Measurements from ENCODE around the gene KIF5C.
"Not testable (repeated sequence)": the region's sequence is repeated elsewhere in the genome, so short reads cannot be mapped to it uniquely, and the experiment has no call there.

KIF5C gene

DNA sequence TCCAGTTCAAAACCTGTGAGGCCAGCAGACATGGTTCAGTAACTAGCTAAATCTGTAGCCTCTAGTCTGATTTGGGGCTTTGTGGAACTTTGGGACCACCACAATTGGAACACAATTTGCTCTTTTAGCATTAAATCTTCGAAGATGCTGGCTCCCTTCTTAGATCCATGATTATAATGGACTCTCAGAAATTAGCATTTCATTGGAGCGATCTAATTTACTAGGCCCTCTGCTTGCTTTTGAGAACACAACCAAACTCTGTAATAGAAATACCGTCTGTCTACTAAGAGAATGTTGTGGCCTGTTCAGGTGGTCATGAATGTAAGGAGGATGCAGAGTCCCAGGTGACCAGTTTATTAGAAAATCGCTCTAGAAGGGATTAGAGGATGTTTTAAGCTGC is 93.3 kb downstream of the KIF5C start:
- DNase-seq = no peak

DNA sequence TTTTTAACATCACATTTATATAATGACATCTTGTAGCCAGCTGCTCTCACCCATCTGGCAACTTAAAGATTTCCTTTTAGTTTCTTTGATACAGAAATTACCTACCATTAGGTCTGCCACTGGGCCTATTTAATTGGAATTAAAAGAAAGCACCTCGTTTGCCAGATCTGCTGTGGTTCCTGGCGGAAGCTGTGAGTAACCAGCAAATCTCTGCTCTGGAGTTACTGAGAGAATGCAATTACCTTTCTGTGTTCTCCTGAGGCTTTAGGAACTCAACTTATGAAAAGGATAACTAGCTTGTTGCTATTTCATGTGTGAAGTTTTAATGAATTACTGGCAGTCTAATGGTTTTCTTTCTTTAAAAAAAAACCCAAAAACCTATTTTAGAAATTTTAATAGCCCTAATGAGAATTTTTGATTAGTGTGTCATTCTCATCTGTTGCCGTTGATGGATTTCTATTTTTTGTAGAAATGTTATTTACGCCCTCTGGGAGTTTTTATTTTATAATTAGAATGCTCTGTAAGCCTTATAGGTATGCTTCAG is 93.8 kb downstream of the KIF5C start:
- DNase-seq = no peak

DNA sequence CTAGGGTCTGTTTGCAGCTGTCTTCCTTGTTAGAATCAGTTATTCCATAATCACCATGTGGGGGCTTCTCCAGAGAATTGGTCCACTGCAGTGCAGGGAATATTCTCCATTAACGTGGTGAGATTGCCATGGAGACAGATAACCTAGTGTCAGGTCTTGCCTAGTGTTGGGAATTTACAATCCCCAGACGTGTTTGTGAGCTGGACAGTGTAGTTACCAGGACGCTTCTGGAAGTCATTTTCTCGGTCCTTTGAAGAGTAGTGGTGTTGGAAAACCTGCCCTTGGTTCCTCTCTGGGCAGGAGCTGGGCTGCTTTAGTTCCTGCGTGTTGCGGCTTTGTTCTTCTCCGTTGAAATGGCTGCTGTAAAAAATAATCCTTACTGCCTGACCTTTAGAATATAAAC is 94.6 kb downstream of the KIF5C start:
- no peak for DNase-seq

DNA sequence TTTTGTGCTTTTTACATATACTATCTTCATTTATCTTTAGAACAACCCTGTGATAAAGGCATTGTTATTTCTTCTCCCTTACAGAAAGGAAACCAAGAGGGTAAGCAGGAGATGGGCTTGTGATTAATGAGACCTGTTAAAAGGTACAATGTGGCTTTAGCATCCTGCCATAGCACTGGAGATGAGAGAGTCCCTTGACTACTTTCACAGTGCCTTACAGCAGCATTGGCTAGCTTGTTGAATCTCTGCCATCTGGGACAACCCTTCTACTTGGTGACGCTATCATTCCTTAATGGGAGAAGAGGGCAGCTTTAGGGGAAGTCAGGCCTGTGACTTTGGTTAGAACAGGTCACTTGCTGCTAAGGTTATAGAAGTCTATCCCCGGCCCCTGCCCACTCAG is 95.4 kb downstream of the KIF5C start:
- no peak for DNase-seq

DNA sequence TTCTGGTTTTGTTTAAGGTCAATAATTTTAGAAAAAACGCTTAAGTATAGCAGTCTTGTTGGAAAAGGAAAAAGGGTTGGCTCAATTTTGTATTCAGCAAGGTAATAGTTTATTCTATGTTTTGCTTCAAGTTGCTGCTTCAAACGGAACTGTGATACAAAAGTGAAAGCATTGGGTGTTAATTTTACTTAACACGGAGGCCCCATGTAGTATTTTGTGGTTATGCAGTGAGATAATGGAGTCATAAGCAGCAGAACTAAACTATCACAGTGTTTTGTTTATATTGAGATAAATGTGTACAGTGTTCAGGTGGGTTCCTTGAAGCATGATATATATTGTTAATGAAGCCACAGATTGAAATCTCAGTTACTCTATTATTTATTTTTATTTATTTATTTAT is 96.5 kb downstream of the KIF5C start:
- no peak for DNase-seq

DNA sequence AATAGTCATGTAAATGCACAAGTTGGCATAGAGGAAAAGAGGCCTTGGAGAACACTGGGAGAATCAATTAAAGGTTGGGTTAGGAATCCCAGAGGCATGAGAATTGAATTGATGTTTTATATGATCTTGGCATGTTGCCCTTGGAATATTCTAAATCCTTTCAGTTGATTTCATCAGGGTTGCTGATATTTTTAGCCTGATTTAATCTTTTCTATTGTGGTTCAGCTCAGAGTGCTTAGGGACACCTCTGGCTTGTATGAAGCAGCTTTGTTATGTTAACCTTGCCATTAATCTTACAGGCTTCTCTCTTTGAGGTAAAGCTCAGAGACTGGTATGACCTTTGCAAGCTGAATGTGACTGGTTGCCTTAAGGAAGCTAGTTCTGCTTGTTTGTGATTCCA is 99.1 kb downstream of the KIF5C start:
- no peak for DNase-seq

DNA sequence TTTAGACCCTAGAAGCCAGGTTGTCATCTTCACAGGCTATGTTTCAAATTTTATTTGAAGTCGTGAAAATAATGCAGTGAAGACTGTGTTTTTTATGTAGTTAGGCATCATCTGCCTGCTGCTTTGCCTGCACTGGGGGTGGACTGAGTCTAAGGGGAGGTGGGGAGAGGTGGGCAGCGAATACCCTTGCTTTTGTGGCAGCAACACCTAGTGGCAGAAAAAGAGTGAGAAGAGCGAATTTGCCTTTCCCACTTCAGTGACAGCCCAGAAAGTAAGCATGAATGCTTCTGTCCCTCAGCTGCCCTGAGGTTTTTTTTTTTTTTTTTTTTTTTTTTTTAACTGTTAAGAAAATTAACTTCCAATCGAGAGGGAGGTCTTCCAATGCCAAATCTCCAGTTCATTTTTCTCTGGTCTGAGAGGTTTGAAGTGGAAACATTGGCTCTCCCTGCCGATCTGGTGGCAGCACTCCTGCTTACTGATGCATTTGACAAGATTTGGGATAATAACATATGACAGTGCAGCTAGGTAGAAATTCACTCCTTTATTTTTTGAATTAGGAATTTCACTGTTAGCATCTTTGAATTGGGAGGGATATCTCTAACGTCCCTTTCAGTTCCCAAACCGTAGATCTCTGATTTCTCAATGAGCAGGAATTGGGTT is 103.1 kb downstream of the KIF5C start:
- DNase-seq = no peak

DNA sequence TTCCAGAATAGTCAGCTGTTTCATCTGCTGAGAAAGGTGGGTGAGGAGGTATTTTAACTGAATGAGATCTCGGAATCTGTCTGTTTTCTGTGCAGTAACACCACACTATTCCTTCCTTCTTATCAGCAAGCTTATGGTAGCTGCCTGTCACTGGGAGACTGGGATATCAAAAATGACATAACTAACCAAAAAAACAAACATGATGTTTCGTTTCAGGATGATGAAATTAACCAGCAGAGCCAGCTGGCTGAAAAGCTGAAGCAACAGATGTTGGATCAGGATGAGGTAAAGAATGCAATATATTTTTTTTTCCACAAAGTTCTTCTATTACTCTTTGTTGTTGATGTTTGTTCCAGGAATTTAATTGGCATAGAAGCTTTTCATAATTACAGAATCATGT is 103.7 kb downstream of the KIF5C start:
- DNase-seq = no peak

DNA sequence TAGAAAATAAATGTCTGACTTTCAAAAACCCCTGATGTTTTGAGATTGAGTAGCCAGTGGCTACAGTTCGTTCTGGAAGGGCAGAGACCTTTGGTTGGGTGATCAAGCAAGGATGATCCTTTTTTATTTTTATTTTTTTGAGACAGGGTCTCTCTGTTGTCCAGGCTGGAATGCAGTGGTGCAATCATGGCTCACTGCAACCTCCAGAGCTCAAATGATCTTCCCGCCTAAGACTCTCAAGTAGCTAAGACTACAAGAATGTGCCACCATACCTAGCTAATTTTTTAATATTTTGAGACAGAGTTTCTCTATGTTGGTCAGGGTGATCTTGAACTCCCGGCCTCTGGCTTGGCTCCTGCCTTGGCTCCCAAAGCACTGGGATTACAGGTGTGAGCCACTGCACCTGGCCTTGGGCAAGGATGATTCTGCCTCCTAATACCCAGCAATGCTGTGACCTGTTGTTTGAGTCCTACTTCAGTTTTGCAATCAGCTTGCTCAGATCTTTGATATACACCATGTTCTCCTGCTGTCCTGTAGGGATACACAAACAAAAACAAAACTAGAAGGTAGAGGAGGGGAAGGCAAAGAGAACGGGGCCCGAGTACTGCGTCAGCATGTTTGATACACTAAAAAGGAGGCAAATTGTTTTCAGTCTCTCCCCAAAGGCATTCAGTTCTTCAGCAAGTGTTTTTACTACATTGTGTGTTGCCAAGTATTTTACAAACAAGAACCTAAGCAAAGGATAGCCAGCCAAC is 104.3 kb downstream of the KIF5C start:
- DNase-seq = no peak

DNA sequence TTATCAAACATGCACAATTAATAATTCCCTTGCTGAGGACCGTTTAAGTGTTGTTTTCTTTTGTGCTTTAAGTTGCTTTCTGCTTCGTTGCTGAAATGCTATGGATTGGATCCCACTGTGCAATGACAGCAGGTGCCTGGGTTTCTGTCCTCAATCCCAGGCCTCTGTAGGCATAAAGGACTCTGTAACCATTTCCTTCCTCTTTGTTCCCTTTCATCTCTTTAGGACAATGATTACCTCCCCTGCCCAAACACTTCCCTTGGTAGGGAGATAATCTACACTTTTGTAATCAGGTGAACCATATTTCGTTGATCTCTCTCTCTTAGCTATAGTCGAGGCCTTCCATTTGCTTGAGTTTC is 104.9 kb downstream of the KIF5C start:
- DNase-seq = no peak

DNA sequence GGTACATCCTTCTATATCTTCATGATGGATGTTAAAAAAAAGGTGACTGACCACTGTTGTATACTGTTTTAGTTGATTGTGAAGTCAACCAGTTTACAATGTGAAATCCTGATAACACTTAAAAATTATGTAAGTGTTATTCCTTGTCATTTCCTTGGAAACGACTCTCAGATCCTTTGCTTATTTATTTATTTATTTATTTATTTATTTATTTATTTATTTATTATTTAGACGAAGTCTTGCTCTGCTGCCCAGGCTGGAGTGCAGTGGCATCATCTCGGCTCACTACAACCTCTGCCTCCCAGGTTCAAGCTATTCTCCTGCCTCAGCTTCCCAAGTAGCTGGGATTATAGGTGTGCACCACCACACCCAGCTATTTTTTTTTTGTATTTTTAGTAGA is 105.5 kb downstream of the KIF5C start:
- not testable (repeated sequence) for DNase-seq

DNA sequence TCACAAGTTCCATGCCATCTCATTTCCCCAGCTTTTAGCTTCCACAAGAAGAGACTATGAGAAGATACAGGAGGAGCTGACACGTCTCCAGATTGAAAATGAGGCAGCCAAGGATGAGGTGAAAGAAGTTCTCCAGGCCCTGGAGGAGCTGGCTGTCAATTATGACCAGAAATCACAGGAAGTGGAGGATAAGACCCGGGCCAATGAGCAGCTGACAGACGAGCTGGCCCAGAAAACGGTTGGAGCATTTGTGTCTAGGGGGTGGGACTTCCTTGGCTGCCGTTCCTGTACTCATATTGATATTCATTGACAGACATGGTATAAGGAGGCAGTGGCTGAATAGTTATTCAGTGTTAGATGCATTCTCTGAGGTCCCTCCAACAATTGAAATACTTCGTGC is 106.3 kb downstream of the KIF5C start:
- DNase-seq = no peak

DNA sequence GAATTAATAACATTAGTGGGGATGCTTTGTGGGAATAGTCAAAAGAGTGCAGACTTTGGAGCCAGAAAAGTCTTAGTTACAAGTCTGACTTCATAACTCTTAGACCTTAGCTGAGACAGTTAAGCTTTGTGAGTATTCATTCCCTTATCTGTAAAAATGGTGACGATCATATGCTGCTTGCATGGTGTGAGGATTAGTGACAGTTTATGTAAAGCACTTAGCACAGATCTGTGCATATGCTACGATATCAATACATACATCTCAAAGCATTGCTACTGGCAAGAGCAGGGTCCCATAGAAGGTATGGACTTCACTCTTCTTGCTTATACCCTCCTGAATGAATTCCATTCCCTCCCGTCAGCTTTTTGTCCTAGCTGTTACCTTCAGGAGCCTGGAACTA is 106.8 kb downstream of the KIF5C start:
- DNase-seq = no peak

DNA sequence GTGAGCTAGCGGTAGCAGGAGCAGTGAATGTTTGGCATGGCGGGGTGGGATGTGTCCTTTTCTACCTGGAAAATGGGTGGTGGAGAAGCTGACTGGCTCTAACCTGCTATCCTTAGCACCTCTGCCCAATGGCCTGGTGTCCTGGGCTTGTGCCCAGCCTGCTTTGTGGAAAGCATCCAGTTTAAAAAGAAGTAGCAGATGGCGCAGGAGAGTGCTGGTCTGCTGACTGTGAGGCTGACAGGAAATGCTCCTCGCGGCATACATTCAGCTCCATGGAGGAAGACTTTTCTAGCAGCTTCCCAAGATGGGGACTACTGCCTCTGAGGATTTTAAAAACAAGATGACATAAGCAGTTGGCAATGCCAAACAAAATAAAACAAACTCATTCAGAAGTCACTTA is 107.3 kb downstream of the KIF5C start:
- no peak for DNase-seq

DNA sequence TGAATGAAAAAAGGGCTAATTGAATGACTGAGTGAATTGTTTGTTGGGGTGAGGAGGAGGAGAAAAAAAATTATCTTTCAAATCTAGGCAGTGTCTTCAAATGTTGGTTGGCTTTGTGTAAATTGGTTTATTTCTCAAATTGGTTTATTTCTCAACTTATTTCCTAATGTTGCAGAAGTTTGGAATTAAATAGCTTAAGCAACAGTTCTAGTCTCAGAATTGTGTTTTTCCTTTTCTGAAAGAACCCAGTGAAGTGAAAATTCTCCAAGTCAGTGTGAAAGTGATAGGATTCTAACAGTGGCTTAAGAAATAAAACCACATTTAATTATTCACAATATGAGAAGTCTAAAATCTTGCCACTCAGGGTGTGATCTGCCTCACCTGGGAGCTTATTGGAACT is 108.9 kb downstream of the KIF5C start:
- DNase-seq = no peak

DNA sequence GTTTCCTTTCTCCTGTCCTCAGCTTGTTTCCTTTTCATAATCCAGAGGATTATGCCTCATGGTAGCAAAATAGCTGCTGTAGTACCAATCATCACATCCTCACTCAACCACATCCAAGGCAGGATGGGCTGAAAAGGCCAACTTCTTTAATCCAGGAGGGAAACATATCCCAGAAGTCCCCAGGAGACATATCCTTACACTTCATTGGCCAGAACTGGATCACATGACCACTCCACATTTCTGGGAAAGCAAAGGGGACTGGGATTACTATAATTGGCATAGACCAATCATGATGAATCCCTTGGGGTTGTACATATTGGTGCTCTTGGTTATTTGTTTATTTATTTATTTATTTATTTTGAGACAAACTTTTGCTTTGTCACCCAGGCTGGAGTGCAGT is 109.4 kb downstream of the KIF5C start:
- DNase-seq = no peak

DNA sequence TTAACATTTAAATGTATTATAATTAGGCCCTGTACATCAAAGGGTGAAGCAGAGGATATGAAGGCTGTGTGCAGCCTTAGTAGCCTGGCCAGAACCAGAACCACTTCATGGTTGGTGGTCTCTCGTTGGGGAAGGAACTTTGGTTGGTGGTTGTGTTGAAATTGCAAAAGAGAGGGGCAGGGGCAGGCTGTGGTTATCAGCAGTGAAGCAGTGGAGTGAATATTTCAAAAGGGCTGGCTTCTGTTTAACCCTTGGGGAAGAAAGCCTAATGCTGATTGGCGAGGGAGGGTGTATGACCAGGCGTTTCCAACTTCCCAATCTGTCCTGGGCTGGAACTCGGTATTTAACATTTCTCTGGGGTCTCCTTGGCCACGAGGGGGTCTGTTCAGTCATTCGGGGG is 112.3 kb downstream of the KIF5C start:
- DNase-seq = no peak

DNA sequence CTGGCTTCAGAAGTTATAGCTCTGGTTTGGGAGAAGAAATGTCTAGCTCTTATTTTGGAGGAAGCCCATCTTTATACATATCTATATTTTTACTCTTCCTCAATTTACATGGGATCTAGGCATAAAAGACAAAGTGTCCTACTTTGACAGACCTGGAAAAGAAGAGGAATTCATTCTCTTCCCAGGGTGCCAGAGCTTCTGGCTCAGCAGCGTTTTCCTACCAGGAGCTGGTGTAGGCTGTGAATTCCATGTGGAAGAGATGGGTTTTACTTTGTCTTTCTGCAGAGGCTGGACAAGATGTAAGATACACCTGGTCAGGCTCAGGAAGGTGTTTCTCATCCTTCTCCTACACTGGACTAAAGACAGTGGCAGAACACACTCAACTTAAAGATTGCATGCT is 113.3 kb downstream of the KIF5C start:
- DNase-seq = no peak

DNA sequence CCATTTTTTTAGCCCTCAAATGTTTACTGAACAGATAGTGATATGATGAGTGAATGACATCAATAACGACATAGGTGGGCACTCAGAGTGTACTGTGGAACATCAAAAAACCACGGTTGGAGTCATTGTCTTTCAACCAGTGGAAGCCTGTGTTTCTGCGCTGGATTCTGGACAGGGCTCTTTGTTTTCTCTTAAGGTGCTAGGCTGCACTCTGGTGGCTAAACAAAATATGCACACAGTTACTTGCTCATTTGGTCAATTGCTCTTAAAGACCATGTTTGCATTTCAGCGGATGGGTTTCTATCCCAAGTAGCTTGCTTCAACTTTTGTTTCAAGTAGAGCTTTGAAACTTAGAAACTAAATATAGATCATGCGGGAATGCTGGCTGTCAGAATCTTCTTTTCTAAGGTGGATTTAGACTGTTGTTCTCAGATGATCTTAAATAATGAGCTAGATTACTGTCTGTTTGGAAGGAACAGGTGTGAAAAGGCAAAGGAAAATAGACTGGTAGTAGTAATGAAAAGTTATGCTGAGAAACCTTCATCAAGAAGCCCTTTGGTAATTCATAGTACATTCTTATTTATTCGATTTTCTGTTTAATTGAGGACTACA is 115.0 kb downstream of the KIF5C start:
- peak; percentile 48 for DNase-seq

DNA sequence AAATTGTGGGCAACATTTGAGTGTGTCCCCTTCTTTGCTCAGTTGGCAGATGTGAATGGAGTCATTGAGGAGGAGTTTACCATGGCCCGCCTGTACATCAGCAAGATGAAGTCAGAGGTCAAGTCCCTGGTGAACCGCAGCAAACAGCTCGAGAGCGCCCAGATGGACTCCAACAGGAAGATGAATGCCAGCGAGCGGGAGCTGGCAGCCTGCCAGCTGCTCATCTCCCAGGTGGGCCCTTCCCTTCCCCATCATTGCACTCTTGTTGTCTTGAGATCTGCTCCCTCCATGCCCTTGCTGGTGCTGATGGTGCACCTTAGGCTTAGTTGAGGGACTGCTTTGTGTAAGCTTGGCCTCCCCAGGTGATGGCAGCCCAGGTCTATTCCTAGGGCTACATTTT is 115.9 kb downstream of the KIF5C start:
- DNase-seq = no peak

DNA sequence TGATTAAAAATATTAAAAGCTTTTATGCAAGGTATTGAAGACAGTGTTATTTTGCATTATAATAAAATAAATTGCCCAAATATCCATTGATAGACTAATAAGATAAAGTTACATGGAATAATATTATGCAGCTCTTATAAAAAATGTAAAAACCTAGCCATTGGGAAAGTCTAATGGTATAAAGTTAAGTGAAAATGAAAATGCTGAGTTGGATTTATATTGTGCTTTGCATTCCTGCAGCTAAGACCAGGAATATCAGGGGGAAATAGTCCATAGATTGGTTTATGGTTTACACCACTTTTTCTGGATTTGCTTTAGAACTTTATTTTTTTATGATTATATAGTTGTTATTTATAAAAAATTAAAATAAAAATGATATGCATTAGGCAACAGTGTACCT is 117.4 kb downstream of the KIF5C start:
- DNase-seq = no peak

DNA sequence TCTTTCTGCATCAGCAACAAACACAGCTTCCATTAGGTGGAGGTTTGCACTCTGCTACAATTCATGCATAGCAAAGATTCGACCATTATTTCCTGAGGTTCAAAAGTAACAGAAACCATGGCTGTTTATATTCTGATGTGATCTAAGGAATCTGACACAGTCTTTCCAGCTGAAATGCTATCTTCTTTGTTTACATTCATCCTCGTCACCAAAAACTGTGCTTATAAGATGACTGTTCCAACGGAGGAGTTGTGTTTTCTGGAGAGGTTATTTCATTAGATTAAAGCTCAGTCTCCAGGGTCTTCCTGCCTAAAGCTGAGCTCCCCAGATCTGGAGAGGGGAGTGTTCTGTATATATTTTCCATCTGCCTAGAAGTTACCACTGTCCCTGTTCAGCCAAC is 118.3 kb downstream of the KIF5C start:
- DNase-seq = no peak

DNA sequence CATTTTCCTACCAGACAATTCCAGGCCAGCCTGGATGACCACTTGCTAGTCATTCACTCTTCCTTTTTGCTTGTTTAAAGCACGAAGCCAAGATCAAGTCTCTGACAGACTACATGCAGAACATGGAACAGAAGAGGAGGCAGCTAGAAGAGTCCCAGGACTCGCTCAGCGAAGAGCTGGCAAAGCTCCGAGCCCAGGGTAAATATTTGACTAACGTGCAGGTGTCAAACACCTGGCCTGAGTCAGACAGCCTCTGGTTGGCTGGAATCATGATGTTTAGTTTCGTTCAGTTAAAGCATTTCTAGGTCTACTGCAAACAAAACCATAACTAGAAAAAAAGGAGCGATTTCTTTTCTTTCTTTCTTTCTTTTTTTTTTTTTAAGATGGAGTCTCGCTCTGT is 119.3 kb downstream of the KIF5C start:
- no peak for DNase-seq

DNA sequence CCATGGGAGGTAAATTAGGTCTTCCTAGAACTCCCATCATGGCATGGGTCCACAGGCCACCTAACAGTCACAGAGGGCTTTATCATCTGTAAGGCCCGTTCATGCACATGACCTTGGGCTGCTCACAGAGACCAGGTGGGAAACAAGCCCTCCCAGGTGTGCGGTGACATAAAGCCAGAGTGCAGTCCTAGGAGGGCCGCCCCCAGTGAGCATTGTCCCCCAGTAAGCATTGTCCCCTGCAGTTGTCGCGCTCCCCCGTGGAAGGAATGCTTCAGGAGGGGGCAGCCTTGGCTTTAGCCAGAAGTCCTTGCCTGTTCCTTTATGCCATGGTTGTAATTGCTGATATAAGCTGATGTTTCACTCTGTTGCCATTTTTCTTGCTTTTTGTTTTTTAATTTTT is 121.8 kb downstream of the KIF5C start:
- no peak for DNase-seq
